NCI-H526 treated with DMSO at 0.1 percent for 48 hours (cell line): ENCODE results near the gene SLC16A13.
"Not testable (repeated sequence)": the region's sequence is repeated elsewhere in the genome, so short reads cannot be mapped to it uniquely, and the experiment has no call there.

Source experiments
- DNase-seq: peaks from one replicate; lab custom pipeline; 2025; lab: John Stamatoyannopoulos, UW

SLC16A13 gene

GRCh38 chr17:7064261-7064660 lies 28.4 kb downstream of the SLC16A13 start:
- DNase-seq = no peak

- DNase-seq = no peak
Measured at GRCh38 chr17:7067198-7067597, 31.4 kb downstream of the SLC16A13 start.

- no peak for DNase-seq
Measured at GRCh38 chr17:7068268-7068667, 32.5 kb downstream of the SLC16A13 start.

GRCh38 chr17:7070712-7071111 lies 34.9 kb downstream of the SLC16A13 start:
- no peak for DNase-seq

- no peak for DNase-seq
Measured at GRCh38 chr17:7072406-7072805, 36.6 kb downstream of the SLC16A13 start.

GRCh38 chr17:7074931-7075330 lies 39.1 kb downstream of the SLC16A13 start:
- DNase-seq = no peak

GRCh38 chr17:7077911-7078546 lies 42.2 kb downstream of the SLC16A13 start:
- DNase-seq = no peak

GRCh38 chr17:7078711-7079110 lies 42.9 kb downstream of the SLC16A13 start:
- DNase-seq = no peak

GRCh38 chr17:7079581-7080455 lies 44.0 kb downstream of the SLC16A13 start, which contains the start of gene CLEC10A:
Gene CLEC10A (minus strand): TSS chr17:7080251. CDS start chr17:7078812, 1,439 bp downstream.
- no peak for DNase-seq

- DNase-seq = no peak
Measured at GRCh38 chr17:7080456-7081041, 44.7 kb downstream of the SLC16A13 start.

GRCh38 chr17:7081341-7082062 lies 45.7 kb downstream of the SLC16A13 start:
- no peak for DNase-seq

- no peak for DNase-seq
Measured at GRCh38 chr17:7083592-7083991, 47.8 kb downstream of the SLC16A13 start.

GRCh38 chr17:7084088-7084487 lies 48.3 kb downstream of the SLC16A13 start:
- no peak for DNase-seq

GRCh38 chr17:7088442-7088841 lies 52.6 kb downstream of the SLC16A13 start:
- not testable (repeated sequence) for DNase-seq

GRCh38 chr17:7089570-7089969 lies 53.8 kb downstream of the SLC16A13 start:
- DNase-seq = not testable (repeated sequence)
